Glutamatergic neuron (in vitro differentiated cells): ENCODE measurements around the gene RPL10L. TPM values are rescaled to one million over a fixed set of nuclear protein-coding genes. Genes with fewer than 3 reads are reported as not detected.

Experiments
- DNase-seq: peaks from one replicate; pipeline ENCODE4 v3.0.0; 2022
- H3K27ac Mint-ChIP-seq: one replicate; pipeline ENCODE4 v1.8.0; 2020; ENCODE audit warnings: mild to moderate bottlenecking, mixed read lengths, inconsistent platforms; ENCODE audit not compliant: unreplicated experiment
- H3K27me3 Mint-ChIP-seq: one replicate; pipeline ENCODE4 v1.8.0; 2020; ENCODE audit warnings: mild to moderate bottlenecking, moderate library complexity, mixed read lengths, inconsistent platforms; ENCODE audit not compliant: unreplicated experiment
- H3K36me3 Mint-ChIP-seq: one replicate; pipeline ENCODE4 v1.8.0; 2020; ENCODE audit warnings: mild to moderate bottlenecking, mixed read lengths, inconsistent platforms; ENCODE audit not compliant: unreplicated experiment
- H3K4me1 Mint-ChIP-seq: one replicate; pipeline ENCODE4 v1.8.0; 2020; ENCODE audit warnings: mild to moderate bottlenecking, low read depth, mixed read lengths, inconsistent platforms; ENCODE audit not compliant: unreplicated experiment
- H3K4me3 Mint-ChIP-seq: one replicate; pipeline ENCODE4 v1.8.0; 2020; ENCODE audit warnings: mild to moderate bottlenecking, mixed read lengths, inconsistent platforms; ENCODE audit not compliant: unreplicated experiment
- H3K9me3 Mint-ChIP-seq: one replicate; pipeline ENCODE4 v1.8.0; 2020; ENCODE audit warnings: mild to moderate bottlenecking, moderate library complexity, mixed read lengths, inconsistent platforms; ENCODE audit not compliant: unreplicated experiment
- long read RNA-seq: library from polyadenylated mRNA; unstranded; transcript quantifications from one replicate; pipeline ENCODE4 v2.0.0, GENCODE V29; 2020; ENCODE audit not compliant: unreplicated experiment
- total RNA-seq: library from RNA; stranded (reverse); fragmentation: NEBNext Ultra II Directional; extraction: Animal tissue kit (Norgen Biotek cat#: 25700); gene quantifications from one replicate; pipeline ENCODE4 v1.2.1, GENCODE V29; 2021; ENCODE audit not compliant: unreplicated experiment
- TF ChIP-seq, protein P1 (sequence below): fragments of 200-600 bp; sonication (generic); IDR thresholded peaks from one replicate; pipeline ENCODE4 v1.5.0; 2021; ENCODE audit not compliant: partially characterized antibody, unreplicated experiment

RPL10L gene
- not detected for total RNA-seq
- long read RNA-seq: 0 reads

DNA sequence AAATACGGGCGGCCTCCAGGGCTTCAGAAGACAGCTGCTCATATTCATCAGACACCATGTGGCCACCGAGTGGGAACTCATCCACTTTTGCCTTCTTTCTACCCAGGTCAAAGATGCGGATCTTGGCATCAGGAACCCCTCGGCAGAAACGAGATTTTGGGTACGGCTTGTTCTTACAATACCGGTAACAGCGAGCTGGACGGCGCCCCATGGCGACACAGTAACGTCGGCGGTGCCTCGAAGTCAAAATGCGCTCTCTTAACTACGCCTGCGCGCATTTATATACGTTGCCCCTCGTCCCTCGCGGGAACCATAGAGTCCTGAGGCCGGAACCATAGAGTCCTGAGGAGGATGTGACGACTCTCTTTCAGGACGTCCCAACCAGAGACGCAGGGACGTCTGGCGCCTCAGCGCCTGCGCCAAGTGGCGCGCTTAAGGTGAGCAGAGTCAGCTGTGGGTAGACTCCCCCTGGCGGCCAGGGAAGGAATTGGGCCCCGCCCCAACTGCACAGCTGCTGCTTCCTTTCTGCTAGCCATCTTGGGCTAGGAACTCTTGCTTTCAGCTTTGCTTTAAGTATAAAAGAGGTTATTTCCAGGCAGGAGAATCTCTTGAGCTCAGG, at the start of gene RPL10L:
TSS of gene RPL10L (minus strand) at position 256 of the 619 bp plus-strand sequence. CDS start at position 211, 45 bp downstream.
- H3K4me3 Mint-ChIP-seq: no peak within 1 kb of the TSS
- no peaks in the 10 kb centered on the region for H3K4me1 Mint-ChIP-seq
- no peaks in the 10 kb centered on the region for H3K27me3 Mint-ChIP-seq
- TF ChIP-seq, protein P1, sequence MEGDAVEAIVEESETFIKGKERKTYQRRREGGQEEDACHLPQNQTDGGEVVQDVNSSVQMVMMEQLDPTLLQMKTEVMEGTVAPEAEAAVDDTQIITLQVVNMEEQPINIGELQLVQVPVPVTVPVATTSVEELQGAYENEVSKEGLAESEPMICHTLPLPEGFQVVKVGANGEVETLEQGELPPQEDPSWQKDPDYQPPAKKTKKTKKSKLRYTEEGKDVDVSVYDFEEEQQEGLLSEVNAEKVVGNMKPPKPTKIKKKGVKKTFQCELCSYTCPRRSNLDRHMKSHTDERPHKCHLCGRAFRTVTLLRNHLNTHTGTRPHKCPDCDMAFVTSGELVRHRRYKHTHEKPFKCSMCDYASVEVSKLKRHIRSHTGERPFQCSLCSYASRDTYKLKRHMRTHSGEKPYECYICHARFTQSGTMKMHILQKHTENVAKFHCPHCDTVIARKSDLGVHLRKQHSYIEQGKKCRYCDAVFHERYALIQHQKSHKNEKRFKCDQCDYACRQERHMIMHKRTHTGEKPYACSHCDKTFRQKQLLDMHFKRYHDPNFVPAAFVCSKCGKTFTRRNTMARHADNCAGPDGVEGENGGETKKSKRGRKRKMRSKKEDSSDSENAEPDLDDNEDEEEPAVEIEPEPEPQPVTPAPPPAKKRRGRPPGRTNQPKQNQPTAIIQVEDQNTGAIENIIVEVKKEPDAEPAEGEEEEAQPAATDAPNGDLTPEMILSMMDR: peak; percentile 32
- no peaks in the 10 kb centered on the region for H3K9me3 Mint-ChIP-seq
- no peaks in the 10 kb centered on the region for H3K36me3 Mint-ChIP-seq
- no peak within 1 kb of the TSS for H3K27ac Mint-ChIP-seq
- DNase-seq: peak; percentile 28

DNA sequence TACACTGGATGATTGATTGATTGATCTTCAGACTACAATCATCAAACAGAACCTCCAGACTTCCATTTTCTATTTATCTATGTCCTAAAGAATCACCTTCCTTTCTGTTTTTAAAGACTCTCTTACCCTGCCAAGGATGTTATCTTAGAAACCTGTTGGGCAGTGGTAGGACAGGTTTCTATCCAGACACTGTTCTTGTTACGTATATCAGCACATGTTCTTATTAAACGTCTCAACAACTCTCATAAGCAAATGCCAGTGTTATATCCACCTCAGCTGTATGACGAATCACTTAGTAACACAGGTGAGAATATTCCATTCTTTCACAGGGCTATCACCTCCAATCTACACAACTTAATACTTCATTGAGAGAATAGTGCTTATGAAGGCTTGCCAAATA, 40.2 kb upstream of the RPL10L start:
- no peaks in the 10 kb centered on the region for H3K36me3 Mint-ChIP-seq
- no peak overlapping the region for H3K4me3 Mint-ChIP-seq
- H3K4me1 Mint-ChIP-seq: no peaks in the 10 kb centered on the region
- no peaks in the 10 kb centered on the region for H3K9me3 Mint-ChIP-seq
- no peak for DNase-seq
- TF ChIP-seq, protein P1: no peak
- no peak overlapping the region for H3K27ac Mint-ChIP-seq
- H3K27me3 Mint-ChIP-seq: no peaks in the 10 kb centered on the region

DNA sequence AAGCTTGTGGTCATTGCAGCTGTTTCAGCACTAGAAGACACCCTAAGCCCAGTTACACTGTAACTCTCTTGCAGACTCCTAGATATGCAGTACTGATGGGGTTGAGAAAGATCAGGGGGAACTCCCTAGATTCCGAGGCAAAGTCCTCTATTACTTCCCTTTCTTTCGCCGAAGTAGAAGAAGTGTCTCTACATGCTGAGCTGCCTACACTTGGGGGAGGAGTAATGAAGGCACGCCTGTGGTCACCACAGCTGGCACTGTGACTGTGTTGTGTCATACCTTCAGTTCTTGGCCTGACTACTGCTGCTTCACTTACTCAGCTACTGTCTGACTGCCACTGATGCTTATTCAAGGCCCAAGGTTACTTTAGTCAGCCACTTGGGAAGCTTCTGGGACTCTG, 35.1 kb upstream of the RPL10L start:
- Mint-ChIP-seq H3K27ac (no peak overlapping the region), H3K9me3 (peaks cover 2% of the 10 kb centered on the region), H3K4me3 (no peak overlapping the region), H3K27me3 (no peaks in the 10 kb centered on the region), H3K36me3 (peaks cover 9% of the 10 kb centered on the region), H3K4me1 (no peaks in the 10 kb centered on the region)
- TF ChIP-seq, protein P1: no peak
- no peak for DNase-seq

DNA sequence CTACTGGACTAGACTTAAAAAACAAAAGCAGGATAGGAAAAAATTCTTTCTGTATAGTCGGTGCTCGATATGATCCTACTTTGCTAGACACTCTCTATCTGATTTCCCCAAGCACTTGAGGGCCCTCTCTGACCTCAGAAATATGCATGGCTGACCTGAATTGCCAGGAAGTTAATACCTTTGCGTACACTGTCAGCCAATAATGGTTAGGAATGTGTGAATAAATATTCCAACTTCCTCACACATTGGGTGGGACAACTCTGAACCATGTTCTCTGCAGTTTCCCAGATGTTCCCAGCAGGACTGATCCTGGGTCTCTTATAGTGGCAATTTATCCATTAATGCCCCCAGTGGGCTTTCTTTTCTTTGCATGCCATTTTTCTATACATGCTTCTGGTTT, 20.5 kb upstream of the RPL10L start:
- H3K27me3 Mint-ChIP-seq: no peaks in the 10 kb centered on the region
- DNase-seq: no peak

DNA sequence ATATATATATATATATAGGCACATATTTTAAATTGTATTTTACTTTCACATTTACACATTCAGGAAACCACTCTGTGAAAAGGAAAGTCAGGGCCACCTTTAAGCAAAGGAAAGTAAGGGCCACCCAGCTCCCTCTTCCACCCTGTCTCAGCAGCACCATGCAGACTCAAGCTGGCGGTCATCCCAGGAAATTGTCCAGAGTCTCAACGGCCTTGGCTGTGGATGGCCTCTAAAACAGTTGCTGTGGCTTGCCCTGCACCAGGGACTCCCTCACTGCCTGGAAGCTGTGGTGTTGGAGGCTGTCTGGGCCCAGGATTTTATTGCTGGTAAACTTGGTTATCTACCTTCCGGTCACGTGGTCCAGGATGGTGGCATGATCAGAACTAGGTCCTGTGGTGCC, 11.8 kb upstream of the RPL10L start:
- no peak for DNase-seq
- H3K4me1 Mint-ChIP-seq: no peaks in the 10 kb centered on the region
- H3K27ac Mint-ChIP-seq: no peak overlapping the region
- TF ChIP-seq, protein P1: no peak
- H3K36me3 Mint-ChIP-seq: no peaks in the 10 kb centered on the region
- H3K27me3 Mint-ChIP-seq: no peaks in the 10 kb centered on the region
- no peaks in the 10 kb centered on the region for H3K9me3 Mint-ChIP-seq
- H3K4me3 Mint-ChIP-seq: no peak overlapping the region

More for the DNA sequence above, 20.5 kb upstream of the RPL10L start:
- Mint-ChIP-seq H3K27ac (no peak overlapping the region), H3K36me3 (no peaks in the 10 kb centered on the region), H3K4me3 (no peak overlapping the region), H3K4me1 (no peaks in the 10 kb centered on the region), H3K9me3 (no peaks in the 10 kb centered on the region)
- TF ChIP-seq, protein P1: no peak
